HG03108 (cell line): Measurements from ENCODE around the gene CXorf49.
"Not testable (repeated sequence)": the region's sequence is repeated elsewhere in the genome, so short reads cannot be mapped to it uniquely, and the experiment has no call there.

ENCODE experiments used
- ATAC-seq: cut with Tn5 transposase; IDR thresholded peaks from one replicate; pipeline ENCODE4 v1.9.1; 2021; ENCODE audit warnings: moderate library complexity; ENCODE audit not compliant: unreplicated experiment

The CXorf49 gene

GRCh38 chrX:71675636-71676035, 42.4 kb downstream of the CXorf49 start:
- not testable (repeated sequence) for ATAC-seq

DNA sequence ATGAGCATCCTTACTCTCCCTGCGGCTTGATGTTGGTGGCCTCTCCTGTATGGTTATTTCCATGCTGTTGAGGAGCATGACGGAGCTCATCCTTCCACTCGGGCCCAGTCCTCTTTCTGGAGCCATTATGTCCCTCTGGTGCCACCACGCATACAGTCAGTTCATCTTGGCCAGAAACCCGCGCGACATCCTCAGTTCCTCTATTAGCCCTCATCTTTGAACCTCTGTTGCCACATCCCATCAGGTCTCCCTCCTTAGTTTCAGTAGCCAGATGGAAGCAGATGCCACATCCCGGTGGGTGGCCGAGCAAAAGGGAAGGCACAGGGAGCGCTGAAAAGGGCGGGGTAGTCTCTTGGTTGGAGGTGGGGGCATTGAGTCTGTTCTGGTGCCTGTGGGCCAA, 46.1 kb downstream of the CXorf49 start:
- ATAC-seq: no peak

- ATAC-seq: no peak
Measured at GRCh38 chrX:71671043-71671780, 46.9 kb downstream of the CXorf49 start.

DNA sequence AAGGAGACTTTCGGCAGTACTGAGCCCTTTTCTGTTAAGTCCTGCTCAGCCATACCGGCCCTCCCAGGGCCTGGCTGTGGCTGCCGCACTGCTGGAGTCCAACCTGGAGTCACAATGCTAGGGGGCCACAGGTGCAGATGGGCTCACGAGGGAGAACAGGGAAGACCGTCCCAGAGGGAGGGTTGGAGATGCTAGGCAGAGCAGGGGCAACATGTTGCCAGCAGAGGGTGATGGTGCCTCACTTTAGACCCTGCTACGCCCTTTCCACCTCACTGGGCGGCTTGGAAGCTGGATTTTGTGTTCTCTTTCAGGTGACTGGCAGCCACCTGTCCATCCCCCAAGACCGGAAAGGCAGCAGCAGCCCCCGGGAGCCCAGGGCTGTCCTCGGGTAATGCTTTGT, 48.1 kb downstream of the CXorf49 start:
- ATAC-seq: not testable (repeated sequence)

- no peak for ATAC-seq
Measured at GRCh38 chrX:71669492-71669891, 48.6 kb downstream of the CXorf49 start.

DNA sequence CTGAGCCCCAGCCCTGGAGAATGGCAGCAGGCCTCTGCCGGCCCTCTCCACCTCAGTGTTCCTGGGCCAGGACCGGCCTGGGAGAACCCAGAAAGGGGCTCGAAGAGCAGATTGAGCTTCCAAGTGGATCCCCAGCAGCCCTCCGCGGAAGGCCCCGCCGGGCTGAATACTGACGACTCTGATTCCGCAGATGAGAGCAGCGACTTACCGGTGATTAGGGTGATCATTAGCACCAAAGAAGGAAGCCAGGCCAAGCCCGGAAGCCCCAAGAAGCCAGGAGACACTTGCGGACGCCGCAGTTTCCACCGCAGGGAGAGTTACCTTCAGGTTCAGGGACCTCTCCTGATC, 49.9 kb downstream of the CXorf49 start:
- no peak for ATAC-seq

DNA sequence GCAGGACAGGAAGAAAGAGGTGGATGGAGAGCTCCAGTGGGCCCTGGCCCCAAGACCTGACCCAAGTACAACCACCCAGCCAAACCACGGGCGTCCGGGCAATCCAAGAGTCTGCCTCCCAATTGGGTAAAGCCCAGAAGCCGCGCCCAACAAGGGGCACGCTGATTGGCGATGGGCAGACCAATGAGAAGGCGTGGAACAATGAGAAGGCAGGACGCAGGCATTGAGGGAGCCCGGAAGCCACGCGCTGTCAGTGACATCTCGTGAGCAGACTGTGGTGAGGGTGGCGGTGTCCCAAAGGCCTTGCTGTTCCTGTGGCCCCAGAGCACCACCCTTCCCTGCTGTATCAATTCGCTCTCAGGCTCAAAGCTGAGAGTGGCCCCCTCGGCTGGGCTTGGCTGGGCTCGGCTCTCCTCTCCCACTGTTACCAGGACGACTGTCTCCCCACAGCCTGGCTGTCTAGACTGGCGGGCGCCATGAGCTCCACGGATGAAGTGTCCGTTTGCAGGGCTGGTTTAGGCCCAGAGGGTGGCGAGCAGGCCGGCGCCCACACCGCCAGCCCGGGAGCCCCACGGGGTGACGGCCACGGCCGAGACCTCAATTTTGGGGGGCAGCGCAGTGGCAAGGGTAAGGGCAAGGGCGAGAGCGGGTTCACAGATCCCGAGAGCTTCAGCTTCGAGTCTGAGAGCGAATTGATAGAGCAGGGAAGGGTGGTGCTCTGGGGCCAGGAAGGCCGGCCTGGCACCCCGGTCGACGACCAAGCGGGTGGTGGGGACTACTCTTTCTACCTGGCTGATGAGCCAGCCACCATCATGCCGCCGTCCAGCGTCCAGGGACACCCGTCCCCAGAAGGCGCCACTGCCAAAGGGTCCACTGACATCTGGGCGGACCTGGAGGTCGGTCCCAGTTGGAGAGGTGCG, 50.5 kb downstream of the CXorf49 start, which contains the start of gene LOC101059915:
TSS of gene LOC101059915 (plus strand) at position 219 of the 920 bp plus-strand sequence.
- ATAC-seq: no peak

- no peak for ATAC-seq
Measured at GRCh38 chrX:71666240-71667223, 51.6 kb downstream of the CXorf49 start.

GRCh38 chrX:71665747-71666146, 52.3 kb downstream of the CXorf49 start:
- ATAC-seq: no peak

GRCh38 chrX:71664889-71665491, 53.1 kb downstream of the CXorf49 start:
- no peak for ATAC-seq
